GM12892 (cell line): ENCODE data around the gene CACNA2D4.

Experiments
- POLR2A ChIP-seq: IDR thresholded peaks from 2 replicates; pipeline ENCODE4 v1.6.1; 2011; ENCODE audit warnings: low read depth, low read length, control low read depth
- TAF1 ChIP-seq: IDR thresholded peaks from 2 replicates; pipeline ENCODE4 v1.6.1; 2011; ENCODE audit warnings: low read depth, mild to moderate bottlenecking, control low read depth, low read length, borderline replicate concordance

DNA sequence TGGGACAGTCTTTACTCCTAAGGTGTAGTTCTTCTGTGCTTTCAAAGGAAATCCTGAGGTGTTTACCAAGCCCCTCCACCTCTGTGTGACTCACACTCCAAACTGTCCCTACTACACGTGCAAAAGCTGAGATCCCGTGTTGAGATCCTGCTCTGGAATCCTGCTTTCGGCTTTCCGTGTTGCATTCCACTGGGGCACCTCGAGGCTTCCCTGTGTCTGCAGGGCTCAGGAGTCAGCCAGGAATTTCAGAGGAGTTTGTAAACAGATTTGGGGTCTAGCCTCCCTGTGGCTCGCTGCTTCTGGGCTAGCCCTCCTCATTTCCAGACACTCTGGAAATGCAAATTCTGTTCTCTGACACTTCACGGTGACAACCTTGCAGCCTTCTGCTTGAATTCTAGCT, 48.4 kb downstream of the CACNA2D4 start:
- TF ChIP-seq TAF1 (no peak), POLR2A (no peak)
